ENCODE results near the gene GALNT6. TPM values are rescaled to one million over a fixed set of nuclear protein-coding genes. Genes with fewer than 3 reads are reported as not detected.

GALNT6 gene
- total RNA-seq, 4 donors from 2014 or later: 5.8 to 14.1 (median 9.3) TPM

DNA sequence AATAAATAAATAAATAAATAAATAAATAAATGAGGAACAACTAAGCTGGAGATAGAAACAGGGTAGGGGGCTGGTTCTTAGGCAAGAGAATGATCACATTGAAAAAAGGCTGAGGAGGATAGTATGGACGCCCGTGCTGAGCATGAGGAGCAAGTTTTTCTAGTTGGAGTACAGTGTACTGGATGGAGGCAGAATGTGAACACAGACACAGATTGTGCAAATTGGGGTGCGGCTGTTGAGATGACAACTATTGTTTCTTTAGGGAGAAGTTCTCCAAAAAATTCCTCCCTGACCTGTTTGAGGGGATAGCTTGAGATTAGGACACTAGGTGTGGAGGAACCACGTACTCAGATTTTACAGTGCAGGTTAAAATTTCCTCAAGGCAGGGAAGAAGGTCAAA, 66.3 kb downstream of the GALNT6 start:
- TF ChIP-seq, protein P1, sequence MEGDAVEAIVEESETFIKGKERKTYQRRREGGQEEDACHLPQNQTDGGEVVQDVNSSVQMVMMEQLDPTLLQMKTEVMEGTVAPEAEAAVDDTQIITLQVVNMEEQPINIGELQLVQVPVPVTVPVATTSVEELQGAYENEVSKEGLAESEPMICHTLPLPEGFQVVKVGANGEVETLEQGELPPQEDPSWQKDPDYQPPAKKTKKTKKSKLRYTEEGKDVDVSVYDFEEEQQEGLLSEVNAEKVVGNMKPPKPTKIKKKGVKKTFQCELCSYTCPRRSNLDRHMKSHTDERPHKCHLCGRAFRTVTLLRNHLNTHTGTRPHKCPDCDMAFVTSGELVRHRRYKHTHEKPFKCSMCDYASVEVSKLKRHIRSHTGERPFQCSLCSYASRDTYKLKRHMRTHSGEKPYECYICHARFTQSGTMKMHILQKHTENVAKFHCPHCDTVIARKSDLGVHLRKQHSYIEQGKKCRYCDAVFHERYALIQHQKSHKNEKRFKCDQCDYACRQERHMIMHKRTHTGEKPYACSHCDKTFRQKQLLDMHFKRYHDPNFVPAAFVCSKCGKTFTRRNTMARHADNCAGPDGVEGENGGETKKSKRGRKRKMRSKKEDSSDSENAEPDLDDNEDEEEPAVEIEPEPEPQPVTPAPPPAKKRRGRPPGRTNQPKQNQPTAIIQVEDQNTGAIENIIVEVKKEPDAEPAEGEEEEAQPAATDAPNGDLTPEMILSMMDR (IDR thresholded peaks at IDR 0.05): no peak
- no peak for TF ChIP-seq POLR2A (IDR thresholded peaks at IDR 0.05)
- Histone ChIP-seq H3K9me3 (no peaks in the 10 kb centered on the region), H3K36me3 (no peaks in the 10 kb centered on the region), H3K4me3 (replicated peaks in 1 of 3) (no peak overlapping the region), H3K27ac (no peak overlapping the region), H3K27me3 (no peaks in the 10 kb centered on the region), H3K4me1 (peaks cover 0 to 5% of the 10 kb centered on the region in 2 donors)
- 86 to 89% methylated on average over 4 of the region's 4 CpGs for WGBS, 2 donors
- no peak for DNase-seq
- intact Hi-C loops (cut with DNase I): no loop called here

DNA sequence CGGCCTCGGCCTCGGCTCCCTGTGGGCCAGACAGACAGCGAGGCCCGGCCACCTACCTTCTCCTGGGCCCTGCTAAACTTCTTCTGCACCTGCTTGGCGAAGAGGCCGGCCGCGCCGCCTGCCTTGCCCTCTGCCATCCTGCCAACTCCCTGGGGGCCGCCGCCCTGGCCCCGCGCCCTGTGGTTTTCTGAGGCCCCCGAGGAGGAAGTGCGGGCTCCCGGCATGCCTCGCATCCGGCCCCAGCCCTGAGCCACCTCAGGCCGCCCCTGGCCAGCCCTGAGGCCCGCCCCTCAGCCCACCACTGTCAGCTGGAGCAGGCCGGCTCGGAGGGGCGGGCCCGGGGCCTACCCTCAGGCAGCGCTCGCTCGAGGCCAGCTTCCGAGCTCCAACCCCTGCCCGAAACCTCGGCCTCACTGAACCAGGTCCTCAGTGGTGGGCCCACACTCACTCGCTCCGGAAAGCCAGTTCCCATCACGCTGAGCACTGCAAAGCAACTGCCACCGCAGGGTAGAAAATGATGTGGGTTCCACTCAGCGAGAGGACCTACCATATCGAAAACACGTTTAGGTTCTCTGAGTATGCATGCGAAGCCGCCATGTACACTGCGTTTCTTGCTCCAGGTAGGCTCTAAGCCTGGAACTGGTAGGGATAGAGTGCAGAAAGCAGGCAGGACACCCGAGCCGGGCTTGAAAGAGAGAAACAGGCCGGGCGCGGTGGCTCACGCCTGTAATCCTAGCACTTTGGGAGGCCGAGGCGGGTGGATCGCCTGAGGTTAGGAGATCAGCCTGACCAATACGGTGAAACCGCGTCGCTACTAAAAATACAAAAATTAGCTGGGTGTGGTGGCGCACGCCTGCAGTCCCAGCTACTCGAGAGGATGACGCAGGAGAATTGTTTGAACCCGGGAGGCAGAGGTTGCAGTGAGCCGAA, 67.0 kb downstream of the GALNT6 start, which contains the start of gene BIN2:
Gene BIN2 (minus strand): TSS at position 209 of the 930 bp plus-strand sequence. CDS start 72 bp downstream, at position 137.
- Histone ChIP-seq H3K9me3 (no peaks in the 10 kb centered on the region), H3K4me3 (replicated peaks in 1 of 3) (no peak within 1 kb of the TSS), H3K27ac (no peak within 1 kb of the TSS), H3K36me3 (no peaks in the 10 kb centered on the region), H3K27me3 (no peaks in the 10 kb centered on the region), H3K4me1 (peaks cover 0 to 6% of the 10 kb centered on the region in 2 donors)
- DNase-seq: peak; percentile 8 to 27
- 92 to 95% methylated on average over 37 to 51 of the region's 60 CpGs for WGBS, 2 donors
- intact Hi-C loops (cut with DNase I): no loop called here
- TF ChIP-seq POLR2A (IDR thresholded peaks at IDR 0.05): no peak
- TF ChIP-seq, protein P1 (IDR thresholded peaks at IDR 0.05): no peak

DNA sequence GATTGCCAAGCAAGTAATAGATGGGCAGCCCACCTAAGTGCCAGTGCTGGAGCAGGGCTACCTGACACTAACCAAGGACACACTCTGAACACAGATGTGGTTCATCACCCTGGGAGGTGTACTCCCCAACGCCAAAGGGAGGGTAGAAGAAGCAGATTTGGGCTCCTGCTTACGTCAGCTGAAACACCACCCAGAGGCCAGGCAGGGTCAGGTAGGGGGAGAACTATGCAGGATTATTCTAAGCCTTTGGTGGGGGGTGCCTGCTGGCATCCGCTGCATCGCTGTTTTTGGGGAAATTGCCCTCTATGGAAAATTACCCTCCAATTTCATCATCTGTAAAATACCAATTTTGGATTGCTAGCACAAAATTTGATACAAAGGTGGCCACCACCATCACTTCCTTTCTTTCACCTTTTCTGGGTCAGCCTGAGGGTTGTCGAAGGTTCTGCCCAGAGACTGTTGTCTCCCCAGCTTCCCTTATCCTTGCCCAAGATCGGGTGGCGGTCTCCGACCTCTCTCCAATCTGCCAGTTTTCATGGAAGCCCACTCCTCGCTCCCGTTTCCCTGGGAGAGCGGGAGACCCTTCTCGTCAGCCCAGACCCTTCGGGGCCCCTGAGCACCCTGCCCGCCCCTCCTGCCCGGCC, 67.8 kb downstream of the GALNT6 start:
- no peak overlapping the region for H3K4me3 ChIP-seq (replicated peaks in 1 of 3)
- TF ChIP-seq POLR2A (IDR thresholded peaks at IDR 0.05): no peak
- H3K27ac ChIP-seq: no peak overlapping the region
- WGBS, 2 donors: 85 to 87% methylated on average over 15 of the region's 15 CpGs
- H3K27me3 ChIP-seq: no peaks in the 10 kb centered on the region
- no peak for DNase-seq
- peaks cover 0 to 14% of the 10 kb centered on the region in 2 donors for H3K4me1 ChIP-seq
- intact Hi-C loops (cut with DNase I): no loop called here
- no peaks in the 10 kb centered on the region for H3K9me3 ChIP-seq
- H3K36me3 ChIP-seq: no peaks in the 10 kb centered on the region

DNA sequence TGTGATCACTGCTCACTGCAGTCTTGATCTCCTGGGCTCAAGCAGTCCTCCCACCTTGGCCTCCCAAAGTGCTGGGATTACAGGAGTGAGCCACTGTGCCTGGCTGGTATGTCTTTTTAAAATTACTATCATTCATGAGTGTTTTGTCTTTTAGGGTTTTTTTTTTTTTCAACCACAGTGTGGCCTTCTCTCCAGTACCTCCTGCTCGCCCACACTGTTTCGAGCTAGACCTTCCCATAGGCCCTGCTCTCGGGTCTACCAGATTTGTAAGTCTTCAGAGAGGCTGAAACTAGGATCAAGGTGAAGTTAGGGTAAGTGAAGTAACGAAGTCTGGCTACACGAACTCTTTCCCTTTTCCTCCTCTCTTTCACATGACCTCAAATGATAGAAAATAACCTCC, 68.8 kb downstream of the GALNT6 start:
- H3K27me3 ChIP-seq: no peaks in the 10 kb centered on the region
- peaks cover 0 to 18% of the 10 kb centered on the region in 2 donors for H3K4me1 ChIP-seq
- no peak for DNase-seq
- no peaks in the 10 kb centered on the region for H3K36me3 ChIP-seq
- no peak for TF ChIP-seq POLR2A (IDR thresholded peaks at IDR 0.05)
- TF ChIP-seq, protein P1 (IDR thresholded peaks at IDR 0.05): no peak
- H3K9me3 ChIP-seq: no peaks in the 10 kb centered on the region
- no peak overlapping the region for H3K27ac ChIP-seq
- 87 to 92% methylated on average over 5 of the region's 5 CpGs for WGBS, 2 donors
- intact Hi-C loops (cut with DNase I): no loop called here
- no peak overlapping the region for H3K4me3 ChIP-seq (replicated peaks in 1 of 3)

DNA sequence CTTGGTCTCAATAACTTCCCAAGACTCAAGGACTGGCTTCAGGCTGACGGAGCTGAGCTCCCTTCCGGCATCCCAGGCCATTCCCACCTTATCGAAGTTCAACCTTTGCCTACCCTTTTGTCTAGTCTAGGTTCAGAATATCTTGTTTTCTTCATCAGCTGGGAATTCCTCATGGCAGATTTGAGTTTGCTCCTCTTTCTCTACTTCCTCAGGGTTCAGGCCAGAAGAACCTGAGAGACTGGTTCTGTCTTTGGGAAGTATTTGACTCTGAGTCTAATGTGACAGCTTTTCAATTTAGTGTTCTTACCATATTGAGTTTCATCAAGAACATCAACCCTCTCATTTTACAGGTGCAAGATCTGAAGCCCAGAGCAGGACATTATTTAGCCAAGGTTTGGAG, 69.3 kb downstream of the GALNT6 start:
- DNase-seq: no peak
- H3K9me3 ChIP-seq: no peaks in the 10 kb centered on the region
- TF ChIP-seq, protein P1 (IDR thresholded peaks at IDR 0.05): no peak
- no peak for TF ChIP-seq POLR2A (IDR thresholded peaks at IDR 0.05)
- H3K27ac ChIP-seq: no peak overlapping the region
- peaks cover 0 to 18% of the 10 kb centered on the region in 2 donors for H3K4me1 ChIP-seq
- no peaks in the 10 kb centered on the region for H3K36me3 ChIP-seq
- intact Hi-C loops (cut with DNase I): no loop called here
- H3K4me3 ChIP-seq (replicated peaks in 1 of 3): no peak overlapping the region
- no peaks in the 10 kb centered on the region for H3K27me3 ChIP-seq
- 93 to 97% methylated on average over 3 of the region's 3 CpGs for WGBS, 2 donors

Measured in thyroid gland (tissue), 4 donors.